ENCODE results near the gene FNDC1.

Gene FNDC1

DNA sequence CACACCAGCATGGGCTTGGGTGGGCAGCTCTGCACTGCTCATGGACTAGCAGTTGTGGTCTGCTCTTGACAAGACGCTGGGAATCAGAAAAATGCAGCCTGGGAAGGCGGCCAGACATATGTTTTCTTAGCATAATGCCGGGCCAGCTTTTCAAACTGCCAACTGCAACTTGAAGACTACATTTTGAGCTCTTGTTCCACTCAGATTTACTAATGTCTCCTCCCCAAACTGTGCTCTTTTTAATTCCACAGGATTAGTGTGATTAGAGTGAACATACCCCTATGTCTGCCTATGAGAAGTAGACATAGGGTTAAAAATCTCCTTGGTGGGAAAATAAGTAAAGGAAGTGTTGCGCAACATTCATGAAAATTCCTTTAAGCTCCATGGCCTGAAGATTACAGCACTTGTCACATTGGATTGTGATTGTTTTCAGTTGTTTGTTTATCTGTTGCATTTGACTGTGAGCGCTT, 5.3 kb upstream of the FNDC1 start:
- DNase-seq = no peak

DNA sequence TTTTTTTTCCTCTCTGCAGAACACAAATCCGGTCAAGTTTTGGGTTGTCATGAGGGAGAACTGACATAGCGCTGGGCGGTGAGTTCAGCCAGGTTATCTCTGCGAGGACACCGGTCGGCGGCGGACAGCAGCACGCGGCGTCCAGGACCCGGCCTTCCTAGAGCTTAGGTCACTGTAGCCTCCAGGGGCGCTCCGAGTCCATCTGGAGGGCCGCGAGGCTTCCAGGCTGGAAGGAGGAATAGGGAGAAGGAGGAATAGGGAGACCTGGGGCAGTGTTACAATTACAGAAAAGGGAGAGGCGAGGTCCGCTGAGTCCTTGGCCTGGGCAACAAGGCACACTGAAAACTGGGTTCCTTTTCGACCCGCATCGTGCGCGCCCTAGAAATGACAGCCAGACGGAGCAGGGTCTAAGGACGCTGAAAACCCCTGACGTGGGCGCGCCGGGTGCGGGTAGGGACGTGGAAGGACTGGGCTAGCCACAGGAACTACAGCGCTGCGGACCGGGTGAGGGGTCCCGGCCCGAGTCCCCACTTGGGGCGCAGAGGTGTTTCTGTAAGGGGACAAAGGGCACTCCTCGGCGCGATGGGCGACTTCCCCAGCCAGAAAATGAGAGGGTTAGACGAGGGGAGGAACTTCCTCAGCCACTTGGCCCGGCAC, 536 bp upstream of the FNDC1 start:
- DNase-seq = peak in 1 of 2 experiments; percentile 62

DNA sequence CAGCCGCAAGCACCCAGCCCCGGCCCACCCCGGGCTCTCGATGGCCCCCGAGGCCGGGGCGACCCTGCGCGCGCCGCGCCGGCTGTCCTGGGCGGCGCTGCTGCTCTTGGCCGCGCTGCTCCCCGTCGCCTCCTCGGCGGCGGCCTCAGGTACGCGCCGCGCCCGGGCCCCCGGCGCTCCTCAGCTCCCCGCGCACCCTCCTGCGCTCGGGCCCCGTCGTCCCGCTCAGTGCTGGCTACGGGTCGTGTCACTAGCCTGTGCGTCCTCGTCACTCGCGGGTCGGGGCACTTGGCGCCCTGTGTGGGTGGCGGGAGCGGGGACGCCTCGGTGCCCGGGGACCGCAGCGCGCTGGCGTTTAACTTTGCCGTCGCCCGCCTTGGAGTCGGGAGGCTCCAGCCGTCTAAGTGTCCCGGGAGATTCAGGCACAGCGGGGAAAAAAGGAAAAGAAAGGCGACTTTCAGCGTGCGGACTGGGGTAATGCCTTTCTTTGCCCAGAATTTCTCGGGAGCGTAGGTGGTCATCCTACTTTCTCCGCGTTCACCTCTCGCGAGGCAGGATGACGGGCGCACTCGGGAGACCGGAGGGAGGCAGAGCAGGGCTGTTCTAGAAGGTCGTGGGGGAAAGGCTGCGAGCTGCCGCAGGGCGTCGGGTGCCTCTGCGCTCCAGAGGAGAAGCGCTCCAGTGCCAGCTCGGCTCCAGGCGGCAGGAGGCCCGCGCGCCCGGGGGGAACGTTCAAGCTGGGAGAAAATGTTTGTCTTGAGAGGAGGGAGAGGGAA, 545 bp downstream of the FNDC1 start:
- DNase-seq = peak in 1 of 2 experiments; percentile 55

DNA sequence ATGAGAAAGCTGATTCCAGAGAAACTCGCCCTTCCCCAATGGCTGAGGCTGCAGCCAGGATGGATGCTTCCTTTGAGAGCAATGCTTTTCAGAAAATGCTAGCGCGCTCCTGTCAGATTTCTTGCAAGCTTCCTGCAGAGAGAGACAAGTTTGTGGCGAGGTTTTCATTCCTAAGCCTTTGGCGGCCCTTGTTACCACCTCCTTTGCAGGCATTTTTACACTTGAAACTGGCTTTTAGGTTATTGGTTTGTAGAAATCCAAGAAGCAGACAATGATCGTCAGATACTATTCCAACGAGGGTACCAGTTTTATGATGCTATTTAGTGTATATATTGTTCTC, 1.1 kb downstream of the FNDC1 start:
- no peak for DNase-seq

DNA sequence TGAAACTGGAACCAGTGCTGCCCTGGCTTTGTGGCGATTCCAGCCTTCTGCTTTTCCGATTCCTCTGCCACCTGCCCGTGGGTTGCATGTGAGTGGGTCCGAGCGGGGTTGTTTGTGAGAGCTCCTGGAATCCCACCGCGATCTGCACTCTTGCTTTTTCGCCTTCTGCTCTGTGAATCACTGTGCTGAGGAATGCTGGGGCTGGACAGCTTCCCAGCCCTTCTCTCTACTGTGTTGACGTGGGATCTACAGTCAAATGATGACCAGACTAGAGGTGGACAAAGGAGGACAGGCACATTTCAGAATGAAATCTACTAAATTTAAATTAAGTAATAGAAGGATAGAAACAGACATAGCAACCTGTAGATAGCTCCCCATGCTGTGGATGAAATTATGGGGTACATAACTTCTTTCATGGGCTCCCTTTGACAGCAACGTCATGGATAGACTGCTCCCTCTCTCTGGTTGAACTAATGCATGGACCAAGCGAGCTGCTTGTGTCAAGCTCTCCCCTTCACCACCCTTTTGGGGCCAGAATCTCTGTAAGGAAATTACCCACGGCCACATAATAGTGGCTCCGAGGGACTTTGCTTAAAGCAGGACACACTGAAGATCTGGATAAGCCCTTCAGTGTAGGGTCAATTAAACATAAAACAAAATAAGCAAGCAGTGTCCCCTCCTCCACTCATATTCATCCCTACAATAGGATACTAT, 2.0 kb downstream of the FNDC1 start:
- DNase-seq = no peak

DNA sequence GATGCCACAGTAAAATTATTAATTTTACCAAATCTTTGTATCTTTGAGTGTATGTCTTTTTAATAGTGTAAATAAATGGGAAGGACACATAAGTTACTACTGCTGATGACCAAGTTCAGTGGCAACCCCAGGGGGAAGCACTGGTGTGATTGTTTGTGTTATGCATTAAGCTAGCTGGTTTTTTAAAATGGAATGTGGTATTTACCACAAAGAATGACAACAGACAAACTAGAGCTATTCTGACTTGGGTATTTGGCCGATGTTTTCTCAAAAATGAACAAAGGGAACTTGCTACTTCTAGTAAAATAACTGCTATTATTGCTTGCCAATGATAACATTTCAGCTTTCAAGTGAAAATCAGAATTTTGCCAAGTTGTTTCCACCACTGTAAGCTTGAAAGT, 2.9 kb downstream of the FNDC1 start:
- no peak for DNase-seq

DNA sequence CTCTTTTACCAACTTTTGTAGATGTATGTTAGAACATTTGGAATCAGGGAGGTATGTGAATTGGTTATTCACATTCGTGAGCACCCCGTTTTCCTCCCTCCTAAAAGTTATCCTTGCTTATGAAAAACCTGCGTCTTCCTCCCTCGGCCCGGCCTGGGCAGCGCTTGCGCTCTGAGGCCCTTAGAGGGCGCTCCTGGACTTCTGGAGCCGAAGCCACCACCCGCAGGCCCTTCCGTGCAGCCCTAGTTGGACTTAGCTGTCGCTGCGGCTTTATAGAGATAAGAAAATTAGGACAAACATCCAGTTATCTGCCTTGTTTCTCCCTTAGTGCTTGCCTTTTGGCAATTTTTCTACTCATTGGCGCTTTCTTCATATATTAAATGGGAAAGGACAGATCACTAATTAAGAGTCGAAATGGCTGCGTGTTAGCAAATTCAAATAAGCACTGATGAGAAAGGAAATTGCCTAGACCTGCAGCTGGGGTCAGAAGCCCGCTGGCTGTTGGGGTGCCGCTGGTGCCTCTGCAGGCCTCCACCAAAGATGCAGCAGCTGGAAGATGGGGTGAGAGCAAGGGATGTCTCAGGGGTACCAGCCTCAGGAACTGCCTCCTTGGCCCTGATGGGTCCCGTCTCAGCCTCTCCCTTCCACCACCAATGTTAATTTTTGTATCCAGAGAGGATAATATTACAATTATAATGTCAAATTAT, 5.2 kb downstream of the FNDC1 start:
- peak; percentile 20 to 84 for DNase-seq

DNA sequence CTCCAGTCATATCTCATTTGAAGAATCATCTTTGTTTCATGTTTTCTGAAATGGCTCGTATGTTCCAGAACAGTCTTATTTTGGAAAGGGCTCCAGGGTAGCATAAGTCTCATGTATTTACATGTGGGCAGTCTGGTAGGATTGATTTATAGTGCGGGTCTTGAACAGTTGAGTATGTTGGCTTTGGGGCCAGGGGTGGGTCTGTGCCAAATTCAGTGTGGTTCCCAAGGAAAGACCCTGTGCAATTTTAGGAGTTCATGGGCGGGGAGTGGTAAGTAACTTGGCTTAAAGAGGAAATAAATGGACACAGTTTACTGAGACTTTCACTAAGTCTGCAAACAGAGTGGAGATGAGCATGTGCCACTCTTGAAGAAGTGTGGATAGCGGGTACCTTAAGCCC, 7.7 kb downstream of the FNDC1 start:
- no peak for DNase-seq

DNA sequence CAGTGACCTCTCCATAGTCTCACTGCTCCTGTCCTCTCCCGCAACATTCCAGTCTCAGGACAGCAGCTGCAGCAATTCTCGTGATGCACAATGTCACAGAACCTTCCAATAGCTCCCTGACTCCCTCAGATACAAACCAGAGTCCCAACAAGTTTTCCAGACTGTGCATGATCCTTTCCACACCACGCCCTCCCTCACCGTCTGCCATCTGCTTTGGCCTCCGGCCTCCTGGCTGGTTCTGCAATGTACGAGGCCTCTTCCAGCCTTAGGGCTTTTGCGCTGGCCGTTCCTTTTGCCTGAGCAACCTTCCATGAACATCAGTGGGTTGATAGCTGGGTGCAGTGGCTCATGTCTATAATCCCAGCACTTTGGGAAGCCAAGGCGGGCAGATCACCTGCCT, 9.6 kb downstream of the FNDC1 start:
- DNase-seq = no peak

DNA sequence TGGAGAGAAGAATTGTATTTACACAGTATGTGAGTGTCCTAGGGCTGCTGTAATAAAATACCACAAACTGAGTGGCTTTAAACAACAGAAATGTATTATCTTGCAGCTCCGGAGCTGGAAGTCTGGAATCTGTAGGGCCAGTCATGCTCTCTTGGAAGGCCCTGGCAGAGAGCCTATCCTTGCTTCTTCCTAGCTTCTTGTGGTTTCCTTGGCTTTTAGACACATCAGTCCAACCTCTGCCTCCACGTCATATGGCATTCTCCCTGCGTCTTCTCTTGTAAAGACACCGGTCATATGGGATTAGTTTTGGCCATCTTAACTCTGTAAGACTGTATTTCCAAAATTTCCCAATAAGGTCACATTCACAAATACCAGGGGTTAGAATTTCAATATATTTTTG, 10.8 kb downstream of the FNDC1 start:
- DNase-seq = no peak

DNA sequence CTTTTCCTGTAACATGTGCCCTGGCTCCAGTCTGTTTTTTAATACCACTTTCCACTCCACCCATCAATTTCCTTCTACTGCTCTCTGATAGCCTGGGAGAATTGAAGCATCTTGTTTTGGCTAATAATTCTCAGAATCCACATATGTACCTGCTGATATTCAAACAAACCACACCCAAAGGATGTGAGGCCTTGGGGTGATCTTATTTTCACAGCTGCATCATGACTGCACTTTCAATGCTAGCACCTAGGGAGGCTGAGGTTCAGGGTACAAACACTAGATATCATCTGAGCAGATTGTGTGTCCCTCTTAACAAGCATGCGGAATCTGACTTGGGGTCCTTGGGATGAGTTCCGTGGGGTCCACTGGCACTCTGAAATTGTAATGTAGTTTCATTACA, 12.7 kb downstream of the FNDC1 start:
- no peak for DNase-seq

DNA sequence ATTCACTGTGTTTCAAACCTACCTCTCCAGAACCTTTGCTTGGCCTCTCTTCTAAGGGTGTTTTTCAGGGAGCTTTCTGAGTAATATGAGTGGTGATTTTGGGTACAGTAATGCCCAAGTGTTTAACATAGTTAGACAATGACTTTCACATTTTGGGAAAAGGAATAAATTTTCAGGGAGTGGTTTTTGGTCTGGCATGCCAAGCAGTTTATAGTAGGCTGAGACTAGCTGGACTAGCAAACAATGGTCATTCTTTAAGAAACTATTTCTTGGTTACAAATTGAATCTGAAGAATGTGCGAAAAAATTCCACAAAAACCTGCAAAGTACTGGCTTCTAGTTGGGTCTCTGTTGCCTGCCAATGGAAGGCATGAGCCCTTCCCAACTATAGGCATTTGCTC, 15.4 kb downstream of the FNDC1 start:
- DNase-seq = no peak

DNA sequence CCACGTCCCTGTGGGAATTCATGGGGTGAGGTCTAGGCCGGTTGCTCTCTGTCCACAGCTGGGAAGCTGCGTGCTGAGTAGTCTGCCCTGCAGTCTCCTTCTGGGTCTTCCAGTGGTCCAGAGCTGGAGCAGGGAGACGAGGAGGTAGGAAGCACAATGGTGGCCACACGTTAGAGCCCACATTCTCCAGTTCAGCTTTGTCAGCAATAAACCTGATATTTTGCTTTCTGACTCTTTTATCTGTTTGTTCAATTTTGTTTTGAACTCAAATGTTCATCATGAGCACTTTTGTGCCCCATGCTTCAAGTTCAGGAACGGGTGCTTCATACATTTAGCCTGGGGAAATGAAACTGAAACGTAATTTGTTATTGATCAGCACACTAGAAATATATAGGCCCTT, 21.3 kb downstream of the FNDC1 start:
- no peak for DNase-seq

DNA sequence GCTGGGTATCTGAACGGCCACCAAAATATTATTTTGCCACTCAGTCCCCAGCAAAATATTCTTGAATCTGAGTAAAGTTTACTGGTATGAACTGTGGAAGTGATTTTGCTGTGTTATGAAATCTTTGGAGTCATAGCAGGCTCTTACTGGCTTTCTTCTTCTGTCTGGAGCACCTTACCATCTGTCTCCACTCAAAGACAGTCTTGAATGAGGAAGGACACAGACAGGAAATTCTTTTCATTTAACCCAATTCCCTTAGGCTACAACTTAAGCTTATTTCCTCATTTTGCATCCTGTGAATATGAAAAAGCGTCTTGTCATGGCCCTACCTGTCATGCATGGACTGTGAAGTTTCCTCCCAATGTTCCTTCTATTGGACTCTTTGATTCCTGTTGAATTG, 24.7 kb downstream of the FNDC1 start:
- no peak for DNase-seq

DNA sequence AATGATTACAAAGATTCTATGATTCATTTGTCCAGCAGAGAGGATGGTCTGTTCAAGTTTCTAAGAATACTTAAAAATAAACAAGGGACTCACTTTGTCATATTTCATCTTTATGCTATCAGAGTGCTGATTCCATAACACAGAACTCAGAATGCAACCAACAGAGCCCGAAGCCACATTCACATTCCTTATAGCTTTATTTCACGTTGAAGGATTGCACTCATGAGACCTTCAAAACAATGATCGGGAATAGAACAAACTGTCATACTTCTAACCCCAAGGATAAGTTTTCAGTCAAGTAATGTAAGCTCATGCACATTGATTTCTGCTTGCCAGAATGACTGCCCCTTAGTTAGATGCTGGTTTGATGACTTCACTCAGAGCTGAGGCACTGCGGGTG, 25.2 kb downstream of the FNDC1 start:
- DNase-seq = no peak

DNA sequence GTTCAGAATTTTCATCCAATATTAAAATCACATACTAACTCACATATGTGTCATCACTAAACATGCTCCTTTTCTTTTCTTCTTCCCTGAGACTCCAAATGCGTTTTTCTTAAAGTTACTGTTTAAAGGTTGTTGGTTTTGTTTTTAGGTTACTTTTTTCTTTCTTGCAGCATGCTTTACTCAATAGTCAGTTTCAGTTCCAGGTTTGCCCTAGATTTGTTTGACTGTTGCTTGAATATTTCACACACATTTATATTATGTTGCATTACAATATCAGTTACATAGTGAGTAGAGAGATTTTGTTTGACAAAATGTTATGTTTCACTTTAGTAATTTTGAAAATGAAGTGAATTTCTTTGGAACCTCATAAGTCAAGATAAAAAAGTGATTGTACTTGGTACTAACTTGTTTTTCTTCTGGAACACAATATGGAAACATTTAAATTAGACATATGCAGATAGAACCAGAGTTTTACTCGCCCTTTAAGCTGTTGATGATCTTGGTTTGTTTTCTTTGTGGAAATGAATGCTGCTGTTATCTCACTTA, 27.3 kb downstream of the FNDC1 start:
- no peak for DNase-seq

DNA sequence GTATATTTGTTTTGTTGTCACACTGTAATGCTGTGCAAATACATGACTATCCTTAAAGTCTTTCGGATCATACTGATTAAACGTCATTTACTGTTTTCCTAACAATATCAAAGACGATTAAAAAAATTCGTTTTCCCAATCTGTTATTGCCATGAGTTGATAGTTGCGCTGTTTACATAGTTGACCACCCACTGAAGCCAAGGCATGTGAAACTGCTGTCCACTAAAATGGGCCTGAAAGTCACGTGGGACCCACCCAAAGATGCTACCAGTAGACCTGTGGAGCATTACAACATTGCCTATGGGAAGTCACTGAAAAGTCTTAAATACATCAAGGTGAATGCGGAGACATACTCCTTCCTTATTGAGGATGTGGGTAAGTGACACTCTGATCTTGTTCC, 28.1 kb downstream of the FNDC1 start:
- DNase-seq = no peak

DNA sequence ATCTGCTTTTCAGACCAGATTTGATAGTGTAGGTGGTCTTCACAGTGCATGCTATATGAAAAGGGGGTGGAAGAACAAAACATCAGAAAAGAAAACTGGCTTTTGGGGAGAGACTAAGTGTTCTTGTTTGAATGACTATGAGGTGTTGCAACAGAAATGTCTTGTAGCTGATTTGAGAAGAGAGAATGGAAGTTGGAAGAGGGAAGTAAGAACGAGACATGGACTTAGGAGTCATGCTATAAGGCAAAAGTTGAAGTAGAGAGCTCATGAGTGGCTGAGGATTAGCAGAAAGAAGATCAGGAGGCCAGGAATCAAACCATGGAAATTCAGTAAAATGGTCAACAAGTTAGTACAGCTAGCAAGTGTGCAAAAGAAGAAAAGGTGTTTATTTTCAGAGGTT, 32.1 kb downstream of the FNDC1 start:
- DNase-seq = no peak

DNA sequence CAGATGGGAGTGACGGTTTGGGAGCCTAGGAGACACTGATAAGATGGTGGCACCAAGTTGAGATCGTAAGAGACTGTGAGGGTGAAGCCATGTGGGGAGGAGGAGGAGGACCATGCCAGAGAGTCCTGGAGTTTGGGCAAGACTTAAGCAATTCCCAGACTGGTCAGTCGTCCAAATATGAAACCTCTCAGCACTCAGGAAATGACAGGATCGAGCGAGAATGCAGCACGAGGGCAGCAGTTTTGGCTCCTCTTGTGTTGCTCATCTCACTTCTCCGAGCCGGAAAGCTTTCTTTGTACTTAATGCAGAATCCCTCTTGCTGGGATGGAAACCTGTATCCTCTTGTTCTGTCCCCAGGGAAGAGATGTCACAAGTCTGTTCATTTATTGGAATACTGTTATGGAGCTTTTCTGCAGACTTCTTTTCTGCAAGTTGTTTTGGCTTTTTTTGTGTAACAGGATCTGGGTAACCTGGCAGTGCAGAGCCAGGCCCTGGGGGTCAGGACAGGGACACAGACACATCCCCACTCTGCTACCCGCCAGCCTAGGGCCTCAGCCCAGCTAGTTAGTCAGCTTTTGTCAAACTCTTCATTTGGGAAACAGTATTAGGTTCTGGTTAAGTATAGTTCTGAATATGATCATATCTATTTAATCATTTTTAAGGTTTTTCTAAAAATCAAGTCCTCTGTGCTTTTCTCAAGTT, 34.3 kb downstream of the FNDC1 start:
- DNase-seq = no peak

DNA sequence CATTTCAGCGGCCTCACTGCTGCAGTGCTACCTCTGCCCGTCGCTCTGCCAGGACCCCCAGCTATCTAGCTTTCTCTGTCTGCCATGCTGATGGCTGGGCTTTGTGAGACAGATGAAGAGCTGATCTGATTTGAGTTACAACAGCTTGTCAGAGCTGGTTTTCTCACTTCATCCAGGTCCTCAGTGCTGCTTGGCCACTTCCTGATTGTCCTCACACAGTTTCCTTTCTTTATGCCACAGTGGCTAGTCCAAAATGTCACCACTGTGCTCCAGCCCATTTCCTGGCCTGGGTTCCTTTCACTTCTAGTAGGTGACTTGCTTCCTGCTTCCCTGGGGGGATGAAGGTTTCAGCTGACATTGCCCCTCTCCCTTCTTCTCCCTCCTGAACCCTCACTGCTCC, 35.4 kb downstream of the FNDC1 start:
- DNase-seq = no peak

DNA sequence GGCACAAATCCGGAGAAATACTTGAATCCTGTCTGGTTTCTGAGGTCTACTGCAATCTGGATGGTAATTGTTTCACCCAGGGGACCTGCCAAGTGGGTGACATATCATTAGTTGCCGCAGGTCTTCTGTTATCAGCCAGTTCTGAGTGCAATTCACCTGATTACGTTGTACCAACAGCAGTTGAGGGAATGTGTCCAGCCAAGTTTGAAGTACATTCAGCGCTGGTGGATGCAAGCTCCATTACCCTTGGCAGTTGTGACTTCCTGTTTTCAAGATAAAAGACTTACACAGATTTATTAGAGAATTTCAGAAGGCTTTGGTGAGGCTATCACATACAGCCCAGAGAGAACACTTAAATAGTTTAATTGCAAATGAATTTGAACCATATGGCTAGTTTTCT, 42.8 kb downstream of the FNDC1 start:
- no peak for DNase-seq

DNA sequence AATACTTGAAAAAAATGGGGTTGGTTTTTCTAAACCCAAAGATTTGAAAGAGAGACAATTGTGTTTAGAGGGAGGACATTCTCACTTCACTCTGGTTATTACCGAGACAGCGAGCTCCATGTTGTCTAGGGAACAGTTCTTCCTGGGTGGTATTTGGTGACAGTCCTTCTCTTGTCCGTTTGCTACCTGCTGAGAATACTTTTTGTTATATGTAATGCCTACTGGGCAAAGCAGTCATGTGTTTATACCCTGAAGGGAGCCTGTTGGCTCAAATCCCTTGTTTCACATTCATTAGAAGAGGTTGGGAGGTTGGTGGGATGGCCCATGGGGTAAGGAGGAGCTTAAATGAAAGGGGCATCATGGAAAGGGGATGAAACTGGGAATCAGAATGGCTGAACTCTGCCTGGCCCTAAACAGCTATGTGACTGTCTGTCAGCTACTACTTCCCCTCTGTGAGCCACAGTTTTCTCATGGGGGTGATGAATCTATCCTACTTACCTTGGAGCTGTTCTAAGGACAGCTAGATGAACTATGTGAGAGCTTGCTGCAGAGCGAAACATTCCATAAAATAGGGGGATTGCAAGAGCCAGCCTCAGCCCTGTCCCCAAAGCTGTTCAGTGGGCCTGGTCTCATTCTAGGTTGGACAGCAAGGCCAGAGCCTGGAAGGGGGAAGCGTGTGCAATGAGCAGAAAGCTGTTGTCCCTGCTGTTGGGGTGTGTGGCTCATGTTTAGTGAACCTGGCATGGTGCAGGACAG, 43.5 kb downstream of the FNDC1 start:
- no peak for DNase-seq

Data from NCI-H526 (cell line).